HG03135 (cell line): ENCODE measurements around the gene RABL6.
"Not testable (repeated sequence)": the region's sequence is repeated elsewhere in the genome, so short reads cannot be mapped to it uniquely, and the experiment has no call there.

Source experiments
- ATAC-seq: cut with Tn5 transposase; IDR thresholded peaks from one replicate; pipeline ENCODE4 v1.9.1; 2021; ENCODE audit warnings: mild to moderate bottlenecking, moderate library complexity; ENCODE audit not compliant: unreplicated experiment

Gene RABL6

GRCh38 chr9:136833381-136834048 is 25.8 kb downstream of the RABL6 start:
- ATAC-seq = not testable (repeated sequence)

DNA sequence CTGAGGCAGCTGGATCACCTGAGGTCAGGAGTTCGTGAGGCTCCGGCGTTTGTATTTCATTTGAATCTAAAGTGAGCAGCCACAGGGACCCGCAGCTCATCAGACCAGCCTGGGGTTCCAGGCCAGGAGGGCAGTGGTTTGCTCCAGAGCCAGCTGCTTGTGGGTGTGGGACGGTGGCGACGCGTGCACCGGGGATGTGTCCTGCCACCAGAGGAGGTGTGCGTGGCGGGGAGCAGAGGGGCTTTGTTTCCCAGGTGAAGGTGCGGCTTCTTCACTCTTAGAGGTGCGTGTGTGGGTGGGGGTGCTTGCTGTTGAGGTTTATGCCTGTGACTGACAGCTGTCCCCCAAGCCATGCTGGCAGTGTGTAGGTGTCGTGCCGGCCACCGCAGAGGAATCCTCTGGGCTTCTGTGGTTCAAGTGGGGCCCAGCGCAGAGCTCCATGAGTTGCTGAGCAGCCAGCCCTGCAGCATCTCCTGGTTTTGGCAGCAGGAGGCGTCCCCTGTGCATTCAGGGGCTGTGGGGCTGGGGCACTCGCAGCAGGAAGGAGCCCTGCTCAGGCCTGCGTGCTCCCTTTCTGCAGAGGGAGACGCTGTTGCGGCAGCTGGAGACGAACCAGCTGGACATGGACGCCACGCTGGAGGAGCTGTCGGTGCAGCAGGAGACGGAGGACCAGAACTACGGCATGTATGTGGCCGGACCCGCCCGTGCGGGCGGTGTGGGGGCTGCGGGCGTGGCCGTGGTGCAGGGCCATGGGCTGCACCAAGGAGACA is 27.6 kb downstream of the RABL6 start:
- ATAC-seq = no peak

- ATAC-seq = no peak
These were observed 28.5 kb downstream of the RABL6 start for GRCh38 chr9:136835932-136836904.

- no peak for ATAC-seq
These were observed 29.6 kb downstream of the RABL6 start for GRCh38 chr9:136837146-136837855.

GRCh38 chr9:136837856-136838277 is 30.1 kb downstream of the RABL6 start:
- not testable (repeated sequence) for ATAC-seq

GRCh38 chr9:136838314-136839228 is 30.8 kb downstream of the RABL6 start:
- no peak for ATAC-seq

DNA sequence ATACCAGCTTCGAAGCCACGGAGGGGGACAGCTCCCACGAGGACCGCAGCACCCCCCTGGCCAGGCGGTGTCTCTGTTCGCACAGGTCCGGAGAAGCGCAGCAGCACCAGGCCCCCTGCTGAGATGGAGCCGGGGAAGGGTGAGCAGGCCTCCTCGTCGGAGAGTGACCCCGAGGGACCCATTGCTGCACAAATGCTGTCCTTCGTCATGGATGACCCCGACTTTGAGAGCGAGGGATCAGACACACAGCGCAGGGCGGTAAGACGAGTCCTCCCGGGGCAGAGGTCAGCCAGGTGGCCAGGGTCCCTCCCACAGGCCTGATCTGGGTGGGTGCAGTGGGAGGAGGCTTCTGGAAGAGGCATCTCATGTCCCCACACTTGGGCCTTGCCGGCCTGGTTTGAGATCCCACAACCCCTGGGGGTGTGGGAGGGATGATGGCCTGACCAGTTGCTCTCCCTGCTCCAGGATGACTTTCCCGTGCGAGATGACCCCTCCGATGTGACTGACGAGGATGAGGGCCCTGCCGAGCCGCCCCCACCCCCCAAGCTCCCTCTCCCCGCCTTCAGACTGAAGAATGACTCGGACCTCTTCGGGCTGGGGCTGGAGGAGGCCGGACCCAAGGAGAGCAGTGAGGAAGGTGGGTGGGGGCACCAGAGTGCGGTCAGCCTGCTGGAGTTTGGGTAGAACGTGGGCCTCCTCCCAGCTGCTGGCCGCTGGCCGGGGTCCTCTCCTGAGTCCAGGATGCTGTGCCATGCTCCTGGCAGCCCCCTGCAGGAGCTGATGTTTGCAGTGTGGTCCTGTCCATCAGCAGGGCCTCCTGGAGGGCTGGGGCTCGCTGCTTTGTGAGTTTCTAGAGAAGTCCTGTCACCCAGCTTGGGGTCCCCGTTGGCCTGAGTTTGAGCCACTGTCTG is 31.7 kb downstream of the RABL6 start:
- no peak for ATAC-seq

DNA sequence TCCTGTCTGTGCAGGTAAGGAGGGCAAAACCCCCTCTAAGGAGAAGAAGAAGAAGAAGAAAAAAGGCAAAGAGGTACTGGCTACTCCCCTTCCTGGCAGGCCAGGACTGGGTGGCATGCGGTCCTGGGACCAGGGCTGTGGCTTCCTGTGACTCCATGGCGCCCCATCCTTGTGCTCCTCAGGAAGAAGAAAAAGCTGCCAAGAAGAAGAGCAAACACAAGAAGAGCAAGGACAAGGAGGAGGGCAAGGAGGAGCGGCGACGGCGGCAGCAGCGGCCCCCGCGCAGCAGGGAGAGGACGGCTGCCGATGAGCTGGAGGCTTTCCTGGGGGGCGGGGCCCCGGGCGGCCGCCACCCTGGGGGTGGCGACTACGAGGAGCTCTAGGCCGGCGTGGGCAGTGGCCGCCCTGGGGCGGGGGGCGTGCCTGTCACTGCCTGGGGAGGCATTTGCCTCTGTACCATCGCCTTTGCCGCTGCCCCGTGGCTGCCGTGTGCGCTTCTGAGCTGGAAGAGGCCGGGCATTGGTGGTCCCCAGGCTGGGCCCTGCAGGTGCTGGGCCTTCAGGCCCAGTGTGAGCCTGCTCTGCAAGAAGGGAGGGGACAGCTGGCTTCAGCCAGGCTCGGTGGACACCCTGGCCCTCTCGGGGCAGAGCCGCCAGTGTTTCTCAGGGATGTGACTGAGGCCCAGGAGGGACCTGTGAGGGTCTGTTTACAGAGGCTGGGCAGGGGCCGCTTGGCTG is 32.6 kb downstream of the RABL6 start:
- no peak for ATAC-seq

GRCh38 chr9:136840877-136841645 is 33.3 kb downstream of the RABL6 start:
- ATAC-seq = no peak

- not testable (repeated sequence) for ATAC-seq
These were observed 34.1 kb downstream of the RABL6 start for GRCh38 chr9:136841646-136842379.

DNA sequence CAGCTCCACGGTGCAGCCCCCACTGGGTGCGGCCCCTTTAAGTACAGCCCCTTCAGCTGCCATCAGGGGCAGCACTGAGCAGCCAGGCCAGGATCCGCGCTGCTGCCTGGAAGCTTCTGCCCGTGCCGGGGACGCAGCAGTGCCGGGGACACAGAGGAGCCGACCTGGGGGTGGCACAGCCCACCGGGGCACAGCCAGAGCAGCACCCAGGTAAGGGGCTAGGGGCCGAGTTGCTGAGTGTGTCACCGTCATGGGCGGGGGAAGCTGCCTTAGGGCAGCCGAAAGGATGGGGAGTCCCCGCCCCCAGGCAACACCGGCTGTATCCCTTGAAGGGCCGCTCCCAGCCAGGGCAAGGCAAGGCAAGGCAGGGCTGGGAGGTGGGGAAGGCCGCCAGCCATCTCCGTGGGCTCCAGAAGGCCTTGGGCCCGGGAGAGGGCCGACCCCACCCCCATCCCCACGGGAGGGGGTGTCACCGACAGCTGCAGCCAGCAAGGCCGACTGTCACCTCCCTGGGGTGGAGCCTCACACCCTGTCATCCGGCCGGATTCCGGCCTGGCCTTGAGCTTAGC is 34.7 kb downstream of the RABL6 start, which contains the start of gene AJM1:
Gene AJM1 (plus strand): TSS at position 99 of the 569 bp plus-strand sequence. CDS start 1,937 bp downstream, outside the sequence.
- peak; percentile 68 for ATAC-seq

DNA sequence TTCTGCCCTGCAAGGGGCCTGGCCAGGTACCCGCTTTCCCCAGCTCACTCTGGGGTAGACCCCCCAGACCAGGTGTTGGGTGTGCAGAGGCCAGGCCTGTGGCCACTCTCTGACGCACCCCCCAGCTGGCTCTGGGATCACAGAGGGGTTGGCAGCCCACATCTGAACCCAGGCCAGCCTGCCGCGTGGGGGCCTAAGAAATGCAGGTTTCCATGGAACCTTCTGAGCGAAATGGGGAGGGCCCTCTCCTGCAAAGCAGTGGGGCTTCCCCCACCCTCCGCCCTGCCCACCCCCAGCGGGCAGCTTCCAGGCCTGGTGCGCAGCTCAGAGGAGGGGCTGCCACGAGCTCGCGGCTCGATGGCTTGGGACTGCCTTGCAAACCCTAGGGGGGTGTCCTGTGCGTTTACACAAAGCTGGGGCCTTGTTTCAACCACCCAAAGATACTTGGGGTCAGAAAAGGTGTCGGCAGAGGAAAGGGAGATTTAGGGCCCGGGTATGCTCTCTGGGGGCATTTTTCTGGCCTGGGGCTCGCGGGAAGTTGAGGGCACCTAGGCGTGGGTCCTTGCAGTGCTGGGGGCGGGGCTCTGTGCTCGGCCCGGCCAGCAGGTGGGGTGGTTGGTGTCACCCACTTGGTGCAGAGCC is 35.5 kb downstream of the RABL6 start:
- not testable (repeated sequence) for ATAC-seq

GRCh38 chr9:136843801-136844740 is 36.3 kb downstream of the RABL6 start:
- ATAC-seq = not testable (repeated sequence)

- no peak for ATAC-seq
These were observed 37.2 kb downstream of the RABL6 start for GRCh38 chr9:136844761-136845464.
